WTC11 (cell line): ENCODE data around the gene ALDH16A1. TPM values are rescaled to one million over a fixed set of nuclear protein-coding genes. Genes with fewer than 3 reads are reported as not detected.

Experiments
- ATAC-seq: fragments of 200-7000 bp; cut with Tn5 transposase; 2 replicates; pipeline ENCODE4 v1.10.0; 2021; ENCODE audit warnings: mild to moderate bottlenecking, moderate library complexity
- CTCF ChIA-PET: fragments of 300-600 bp; sonication (Branson Sonifier 250); formaldehyde crosslinking; loops from one replicate; lab custom pipeline; 2021; ENCODE audit warnings: antibody characterized with exemption; lab: Charles Lee
- POLR2A ChIA-PET: fragments of 350-600 bp; sonication (Branson Sonifier 250); formaldehyde crosslinking; loops from one replicate; lab custom pipeline; 2021; ENCODE audit warnings: antibody characterized with exemption; lab: Charles Lee
- DNase-seq: peaks from one replicate; pipeline ENCODE4 v3.0.0; 2021; ENCODE audit warnings: low spot score
- H3K27ac Mint-ChIP-seq: 2 replicates; pipeline ENCODE4 v1.8.0; 2021; ENCODE audit warnings: mixed read lengths
- H3K27me3 Mint-ChIP-seq: 2 replicates; pipeline ENCODE4 v1.8.0; 2021; ENCODE audit warnings: low read depth, mild to moderate bottlenecking, moderate library complexity, mixed read lengths
- H3K36me3 Mint-ChIP-seq: 2 replicates; pipeline ENCODE4 v1.8.0; 2021; ENCODE audit warnings: mixed read lengths
- H3K4me1 Mint-ChIP-seq: 2 replicates; pipeline ENCODE4 v1.8.0; 2022; ENCODE audit warnings: mixed read lengths
- H3K4me3 Mint-ChIP-seq: 2 replicates; pipeline ENCODE4 v1.8.0; 2021; ENCODE audit warnings: mild to moderate bottlenecking, moderate library complexity, mixed read lengths
- H3K9me3 Mint-ChIP-seq: 2 replicates; pipeline ENCODE4 v1.8.0; 2021; ENCODE audit warnings: mixed read lengths
- ATF6 ChIP-seq: sonication (generic); formaldehyde crosslinking; IDR thresholded peaks from 2 replicates; pipeline ENCODE4 v1.8.1; 2023; ENCODE audit warnings: mild to moderate bottlenecking, missing genetic modification reagents
- CREM ChIP-seq: sonication (generic); formaldehyde crosslinking; IDR thresholded peaks from 2 replicates; pipeline ENCODE4 v1.8.1; 2022; ENCODE audit warnings: mild to moderate bottlenecking, missing genetic modification reagents, moderate library complexity
- E2F4 ChIP-seq: sonication (generic); formaldehyde crosslinking; IDR thresholded peaks from 2 replicates; pipeline ENCODE4 v1.8.1; 2022; ENCODE audit warnings: low read depth, mild to moderate bottlenecking, moderate library complexity, missing genetic modification reagents, borderline replicate concordance
- ELF4 ChIP-seq: sonication (generic); formaldehyde crosslinking; IDR thresholded peaks from 2 replicates; pipeline ENCODE4 v1.8.1; 2022; ENCODE audit warnings: low read depth, mild to moderate bottlenecking, moderate library complexity, missing genetic modification reagents
- ETV6 ChIP-seq: sonication (generic); formaldehyde crosslinking; IDR thresholded peaks from 2 replicates; pipeline ENCODE4 v1.8.1; 2022; ENCODE audit warnings: mild to moderate bottlenecking, missing genetic modification reagents
- FOXK1 ChIP-seq: sonication (generic); formaldehyde crosslinking; IDR thresholded peaks from 2 replicates; pipeline ENCODE4 v1.8.0; 2022; ENCODE audit warnings: mild to moderate bottlenecking, moderate library complexity, missing genetic modification reagents
- JAZF1 ChIP-seq: fragments of 250-450 bp; sonication (Bioruptor Pico); IDR thresholded peaks from 2 replicates; pipeline ENCODE4 v1.9.0; 2021; ENCODE audit warnings: moderate library complexity, mild to moderate bottlenecking, inconsistent platforms
- KAT7 ChIP-seq: sonication (generic); formaldehyde crosslinking; IDR thresholded peaks from 2 replicates; pipeline ENCODE4 v1.8.1; 2023; ENCODE audit warnings: missing genetic modification reagents, mild to moderate bottlenecking, borderline replicate concordance
- MAX ChIP-seq: sonication (generic); formaldehyde crosslinking; IDR thresholded peaks from 2 replicates; pipeline ENCODE4 v1.8.0; 2022; ENCODE audit warnings: mild to moderate bottlenecking, missing genetic modification reagents
- MYBL2 ChIP-seq: sonication (generic); formaldehyde crosslinking; IDR thresholded peaks from 2 replicates; pipeline ENCODE4 v1.8.1; 2023; ENCODE audit warnings: mild to moderate bottlenecking, moderate library complexity, missing genetic modification reagents
- NFE2L1 ChIP-seq: sonication (generic); formaldehyde crosslinking; IDR thresholded peaks from 2 replicates; pipeline ENCODE4 v1.8.1; 2023; ENCODE audit warnings: missing genetic modification reagents
- RORB ChIP-seq: fragments of 250-450 bp; sonication (Bioruptor Pico); IDR thresholded peaks from 2 replicates; pipeline ENCODE4 v1.9.0; 2021; ENCODE audit warnings: mild to moderate bottlenecking
- SMAD3 ChIP-seq: sonication (generic); formaldehyde crosslinking; IDR thresholded peaks from 2 replicates; pipeline ENCODE4 v1.8.0; 2022; ENCODE audit warnings: missing genetic modification reagents, mild to moderate bottlenecking, borderline replicate concordance
- SP1 ChIP-seq: sonication (generic); formaldehyde crosslinking; conservative IDR thresholded peaks from 2 replicates; pipeline ENCODE4 v1.8.1; 2022; ENCODE audit warnings: missing genetic modification reagents
- STAT6 ChIP-seq: sonication (generic); formaldehyde crosslinking; conservative IDR thresholded peaks from 2 replicates; pipeline ENCODE4 v1.8.1; 2023; ENCODE audit warnings: mild to moderate bottlenecking, low read depth, missing genetic modification reagents, moderate library complexity
- ZMAT4 ChIP-seq: fragments of 250-450 bp; sonication (Bioruptor Pico); IDR thresholded peaks from 2 replicates; pipeline ENCODE4 v1.9.0; 2021; ENCODE audit warnings: mild to moderate bottlenecking
- ZNF138 ChIP-seq: sonication (generic); formaldehyde crosslinking; conservative IDR thresholded peaks from 2 replicates; pipeline ENCODE4 v1.8.1; 2022; ENCODE audit warnings: mild to moderate bottlenecking, moderate library complexity, missing genetic modification reagents
- ZNF219 ChIP-seq: sonication (generic); formaldehyde crosslinking; IDR thresholded peaks from 2 replicates; pipeline ENCODE4 v1.8.0; 2023; ENCODE audit warnings: missing genetic modification reagents, mild to moderate bottlenecking, borderline replicate concordance
- ZNF263 ChIP-seq: sonication (generic); formaldehyde crosslinking; IDR thresholded peaks from 2 replicates; pipeline ENCODE4 v1.8.1; 2022; ENCODE audit warnings: low read depth, mild to moderate bottlenecking, moderate library complexity, missing genetic modification reagents
- ZNF396 ChIP-seq: fragments of 250-450 bp; sonication (Bioruptor Pico); IDR thresholded peaks from 2 replicates; pipeline ENCODE4 v1.8.0; 2021; ENCODE audit warnings: mild to moderate bottlenecking, moderate library complexity, borderline replicate concordance
- ZNF423 ChIP-seq: fragments of 250-450 bp; sonication (Bioruptor Pico); IDR thresholded peaks from 2 replicates; pipeline ENCODE4 v2.1.2; 2022; ENCODE audit warnings: mild to moderate bottlenecking, moderate library complexity
- ZNF425 ChIP-seq: fragments of 250-450 bp; sonication (Bioruptor Pico); conservative IDR thresholded peaks from 2 replicates; pipeline ENCODE4 v1.9.0; 2021; ENCODE audit warnings: mild to moderate bottlenecking
- total RNA-seq: library from RNA; stranded (reverse); gene quantifications from 3 replicates; pipeline ENCODE4 v1.2.3, GENCODE V29; 2021

Gene ALDH16A1
- total RNA-seq, 1 experiment from 2014 or later = 44.3 TPM

GRCh38 chr19:49423985-49424303 lies 29.1 kb upstream of the ALDH16A1 start (continued):
- TF ChIP-seq STAT6 (no peak), JAZF1 (no peak), KAT7 (CRISPR knock-in tag) (no peak), ZNF396 (no peak), ELF4 (CRISPR knock-in tag) (no peak), MYBL2 (CRISPR knock-in tag) (no peak), ZNF219 (no peak), ZNF263 (CRISPR knock-in tag) (no peak), E2F4 (CRISPR knock-in tag) (no peak), ETV6 (CRISPR knock-in tag) (no peak), ZNF425 (CRISPR knock-in tag) (no peak), SMAD3 (no peak)

- peak within 1 kb of the TSS; percentile 68 for H3K4me3 Mint-ChIP-seq
- ChIA-PET CTCF (interaction anchor here (0.5 to 4.5 kb wide), 14 partner anchors 11 to 1001 kb away, joined by 3 to 34 read pairs (median 4); partner anchors contain the start of genes ALDH16A1 and SLC17A7), POLR2A (interaction anchor here (0.7 to 1.1 kb wide), 2 partner anchors 11 to 63 kb away, joined by 3 to 4 read pairs; partner anchors contain the start of gene TEAD2)
- H3K27me3 Mint-ChIP-seq = peaks cover 98% of the 10 kb centered on the region
- no peak within 1 kb of the TSS for H3K27ac Mint-ChIP-seq
- ATAC-seq (no peak), DNase-seq (no peak)
- H3K4me1 Mint-ChIP-seq = peaks cover 74% of the 10 kb centered on the region
- H3K9me3 Mint-ChIP-seq = no peaks in the 10 kb centered on the region
- TF ChIP-seq ZNF138 (no peak), ATF6 (CRISPR knock-in tag) (no peak), MYBL2 (CRISPR knock-in tag) (no peak)
- no peaks in the 10 kb centered on the region for H3K36me3 Mint-ChIP-seq
Observed at GRCh38 chr19:49425178-49425577, 27.8 kb upstream of the ALDH16A1 start, which contains the start of gene GFY. GFY (plus strand) TSS chr19:49425388; CDS start chr19:49426431, 1,043 bp downstream.

- Mint-ChIP-seq H3K9me3 (no peaks in the 10 kb centered on the region), H3K27me3 (peaks cover 98% of the 10 kb centered on the region), H3K27ac (no peak overlapping the region; the same call in 1 of the 2 replicates), H3K4me3 (peak overlapping the region; percentile 68), H3K36me3 (no peaks in the 10 kb centered on the region), H3K4me1 (peaks cover 73% of the 10 kb centered on the region)
- DNase-seq (peak; percentile 99), ATAC-seq (peak; percentile 61)
- POLR2A ChIA-PET = interaction anchor here (0.7 to 1.8 kb wide), 4 partner anchors 10 to 25 kb away, joined by 3 to 11 read pairs (median 4); partner anchors contain the start of gene PIH1D1
- CTCF ChIA-PET = interaction anchor here (0.6 to 4.5 kb wide), 16 partner anchors 9 to 749 kb away, joined by 3 to 34 read pairs (median 4); partner anchors contain the start of genes ALDH16A1, SLC17A7 and TEAD2
- TF ChIP-seq CREM (CRISPR knock-in tag) (no peak), MAX (CRISPR knock-in tag) (peak; percentile 70; the same call in 1 of the 2 replicates), ZMAT4 (CRISPR knock-in tag) (no peak), NFE2L1 (peak; percentile 35; the same call in 1 of the 2 replicates), FOXK1 (CRISPR knock-in tag) (peak; percentile 43), ZNF423 (CRISPR knock-in tag) (no peak), ZNF396 (no peak), RORB (no peak), SP1 (CRISPR knock-in tag) (peak; percentile 98)
Observed at GRCh38 chr19:49425922-49426592, 27.0 kb upstream of the ALDH16A1 start.
